SU-DHL-6 (cell line): Measurements from ENCODE around the gene MED28.

Source experiments
- H2AFZ ChIP-seq: fragments of 200-600 bp; sonication (generic); 2 replicates; pipeline ENCODE4 v1.6.1; 2014; ENCODE audit warnings: low read depth, mild to moderate bottlenecking, moderate library complexity, mixed read lengths, antibody characterized with exemption, low read length; ENCODE audit not compliant: severe bottlenecking
- H3F3A ChIP-seq: fragments of 200-600 bp; shearing (Covaris generic); 2 replicates; pipeline ENCODE4 v1.6.0; 2016; ENCODE audit warnings: antibody characterized with exemption, mild to moderate bottlenecking; ENCODE audit not compliant: insufficient read depth
- H3K27ac ChIP-seq: fragments of 200-600 bp; sonication (generic); 2 replicates; pipeline ENCODE4 v1.5.1; 2016; ENCODE audit warnings: low read depth, mild to moderate bottlenecking, low read length, moderate library complexity, mixed read lengths
- H3K27me3 ChIP-seq: fragments of 200-600 bp; sonication (generic), shearing (Covaris generic); 2 replicates; pipeline ENCODE4 v1.6.0; 2014; ENCODE audit warnings: mild to moderate bottlenecking, low read length
- H3K36me3 ChIP-seq: fragments of 200-600 bp; sonication (generic); 2 replicates; pipeline ENCODE4 v1.6.1; 2014; ENCODE audit warnings: mild to moderate bottlenecking, low read length, mixed read lengths
- H3K4me2 ChIP-seq: fragments of 300-600, 200-600 bp; shearing (Covaris generic), sonication (generic); 2 replicates; pipeline ENCODE4 v1.6.0; 2014; ENCODE audit warnings: low read length, low read depth, mild to moderate bottlenecking; ENCODE audit not compliant: poor library complexity, severe bottlenecking
- H3K4me3 ChIP-seq: fragments of 200-600 bp; sonication (generic); 2 replicates; pipeline ENCODE4 v1.5.1; 2014; ENCODE audit warnings: antibody characterized with exemption, low read length, mild to moderate bottlenecking, mixed read lengths; ENCODE audit not compliant: insufficient read depth, poor library complexity, severe bottlenecking
- H3K79me2 ChIP-seq: fragments of 200-600 bp; sonication (generic); 2 replicates; pipeline ENCODE4 v1.6.1; 2014; ENCODE audit warnings: mild to moderate bottlenecking, low read length, moderate library complexity; ENCODE audit not compliant: insufficient read depth
- H3K9ac ChIP-seq: fragments of 200-600 bp; sonication (generic); 2 replicates; pipeline ENCODE4 v1.7.0; 2014; ENCODE audit warnings: mild to moderate bottlenecking, low read length
- H3K9me2 ChIP-seq: fragments of 200-600 bp; sonication (generic); replicated peaks from 2 replicates; pipeline ENCODE4 v1.6.1; 2014; ENCODE audit warnings: low read length; ENCODE audit not compliant: insufficient read depth
- H3K9me3 ChIP-seq: fragments of 200-600 bp; sonication (generic); 2 replicates; pipeline ENCODE4 v1.6.1; 2014; ENCODE audit warnings: low read length, mixed read lengths; ENCODE audit not compliant: insufficient read depth
- H4K20me1 ChIP-seq: fragments of 200-600 bp; sonication (generic); 2 replicates; pipeline ENCODE4 v1.6.1; 2014; ENCODE audit warnings: low read depth, mild to moderate bottlenecking, antibody characterized with exemption, low read length, moderate library complexity, mixed read lengths
- EZH2phosphoT487 ChIP-seq: fragments of 200-600 bp; sonication (generic), shearing (Covaris generic); conservative IDR thresholded peaks from 2 replicates; pipeline ENCODE4 v1.6.1; 2018; ENCODE audit warnings: mild to moderate bottlenecking, antibody characterized with exemption, low read length, moderate library complexity, mixed read lengths
- TF ChIP-seq, protein P1 (sequence below): fragments of 200-600 bp; sonication (generic); IDR thresholded peaks from one replicate; pipeline ENCODE4 v1.5.1; 2017; ENCODE audit warnings: antibody characterized with exemption, mild to moderate bottlenecking, low read length, moderate library complexity; ENCODE audit not compliant: insufficient read depth, poor library complexity, severe bottlenecking

Gene MED28

GRCh38 chr4:17578482-17578891, 36.0 kb upstream of the MED28 start:
- H3K27ac ChIP-seq = peak overlapping the region; percentile 74

GRCh38 chr4:17580969-17581368, 33.5 kb upstream of the MED28 start:
- Histone ChIP-seq H3K36me3 (peaks cover 20% of the 10 kb centered on the region), H3K4me2 (no peak overlapping the region), H3K9ac (no peak overlapping the region), H3K27me3 (no peaks in the 10 kb centered on the region), H3K79me2 (peaks cover 27% of the 10 kb centered on the region), H3K4me3 (no peak overlapping the region), H4K20me1 (no peaks in the 10 kb centered on the region), H2AFZ (no peak overlapping the region), H3K9me3 (no peaks in the 10 kb centered on the region), H3F3A (no peaks in the 10 kb centered on the region), H3K27ac (no peak overlapping the region), H3K9me2 (no peaks in the 10 kb centered on the region)
- TF ChIP-seq, protein P1, sequence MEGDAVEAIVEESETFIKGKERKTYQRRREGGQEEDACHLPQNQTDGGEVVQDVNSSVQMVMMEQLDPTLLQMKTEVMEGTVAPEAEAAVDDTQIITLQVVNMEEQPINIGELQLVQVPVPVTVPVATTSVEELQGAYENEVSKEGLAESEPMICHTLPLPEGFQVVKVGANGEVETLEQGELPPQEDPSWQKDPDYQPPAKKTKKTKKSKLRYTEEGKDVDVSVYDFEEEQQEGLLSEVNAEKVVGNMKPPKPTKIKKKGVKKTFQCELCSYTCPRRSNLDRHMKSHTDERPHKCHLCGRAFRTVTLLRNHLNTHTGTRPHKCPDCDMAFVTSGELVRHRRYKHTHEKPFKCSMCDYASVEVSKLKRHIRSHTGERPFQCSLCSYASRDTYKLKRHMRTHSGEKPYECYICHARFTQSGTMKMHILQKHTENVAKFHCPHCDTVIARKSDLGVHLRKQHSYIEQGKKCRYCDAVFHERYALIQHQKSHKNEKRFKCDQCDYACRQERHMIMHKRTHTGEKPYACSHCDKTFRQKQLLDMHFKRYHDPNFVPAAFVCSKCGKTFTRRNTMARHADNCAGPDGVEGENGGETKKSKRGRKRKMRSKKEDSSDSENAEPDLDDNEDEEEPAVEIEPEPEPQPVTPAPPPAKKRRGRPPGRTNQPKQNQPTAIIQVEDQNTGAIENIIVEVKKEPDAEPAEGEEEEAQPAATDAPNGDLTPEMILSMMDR = no peak

More at GRCh38 chr4:17578482-17578891, 36.0 kb upstream of the MED28 start:
- TF ChIP-seq, protein P1 = no peak
- no peak for TF ChIP-seq EZH2phosphoT487
- H3K27me3 ChIP-seq = no peaks in the 10 kb centered on the region
- H3F3A ChIP-seq = no peaks in the 10 kb centered on the region
- H3K4me2 ChIP-seq = peak overlapping the region; percentile 90
- no peaks in the 10 kb centered on the region for H4K20me1 ChIP-seq
- H3K36me3 ChIP-seq = peaks cover 15% of the 10 kb centered on the region; the same call in 1 of the 2 replicates
- no peak overlapping the region for H2AFZ ChIP-seq
- H3K9me3 ChIP-seq = no peaks in the 10 kb centered on the region
- peak overlapping the region; percentile 77 for H3K4me3 ChIP-seq
- H3K9me2 ChIP-seq = no peaks in the 10 kb centered on the region
- peak overlapping the region; percentile 96 for H3K9ac ChIP-seq
- H3K79me2 ChIP-seq = peaks cover 27% of the 10 kb centered on the region

DNA sequence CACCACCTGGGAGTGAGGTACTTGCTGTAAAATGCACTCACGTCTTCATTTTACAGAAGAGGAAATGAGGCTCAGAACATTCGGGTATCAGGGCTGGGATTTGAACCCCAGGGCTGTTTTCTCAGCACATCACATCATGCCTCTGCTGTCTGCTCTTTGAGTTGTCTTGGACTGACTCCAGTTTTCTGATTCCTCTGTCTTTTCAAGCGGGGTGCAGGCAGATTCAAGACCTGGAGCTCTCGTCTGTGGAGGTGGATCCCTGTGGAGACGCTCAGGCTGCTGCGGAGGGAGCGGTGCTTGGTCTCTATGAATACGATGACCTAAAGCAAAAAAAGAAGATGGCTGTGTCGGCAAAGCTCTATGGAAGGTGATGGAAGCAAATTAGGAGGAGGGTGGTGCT, 31.2 kb upstream of the MED28 start:
- H2AFZ ChIP-seq = no peak overlapping the region
- H3K4me3 ChIP-seq = no peak overlapping the region
- peaks cover 25% of the 10 kb centered on the region for H3K36me3 ChIP-seq
- no peak overlapping the region for H3K4me2 ChIP-seq
- TF ChIP-seq, protein P1 = no peak
- TF ChIP-seq EZH2phosphoT487 = no peak
- H3K27me3 ChIP-seq = no peaks in the 10 kb centered on the region
- no peaks in the 10 kb centered on the region for H4K20me1 ChIP-seq
- H3K9ac ChIP-seq = no peak overlapping the region
- peaks cover 17% of the 10 kb centered on the region for H3K79me2 ChIP-seq
- no peak overlapping the region for H3K27ac ChIP-seq
- no peaks in the 10 kb centered on the region for H3K9me2 ChIP-seq
- H3F3A ChIP-seq = no peaks in the 10 kb centered on the region
- H3K9me3 ChIP-seq = no peaks in the 10 kb centered on the region
